ENCODE data around the gene GOLGA5.

DNA sequence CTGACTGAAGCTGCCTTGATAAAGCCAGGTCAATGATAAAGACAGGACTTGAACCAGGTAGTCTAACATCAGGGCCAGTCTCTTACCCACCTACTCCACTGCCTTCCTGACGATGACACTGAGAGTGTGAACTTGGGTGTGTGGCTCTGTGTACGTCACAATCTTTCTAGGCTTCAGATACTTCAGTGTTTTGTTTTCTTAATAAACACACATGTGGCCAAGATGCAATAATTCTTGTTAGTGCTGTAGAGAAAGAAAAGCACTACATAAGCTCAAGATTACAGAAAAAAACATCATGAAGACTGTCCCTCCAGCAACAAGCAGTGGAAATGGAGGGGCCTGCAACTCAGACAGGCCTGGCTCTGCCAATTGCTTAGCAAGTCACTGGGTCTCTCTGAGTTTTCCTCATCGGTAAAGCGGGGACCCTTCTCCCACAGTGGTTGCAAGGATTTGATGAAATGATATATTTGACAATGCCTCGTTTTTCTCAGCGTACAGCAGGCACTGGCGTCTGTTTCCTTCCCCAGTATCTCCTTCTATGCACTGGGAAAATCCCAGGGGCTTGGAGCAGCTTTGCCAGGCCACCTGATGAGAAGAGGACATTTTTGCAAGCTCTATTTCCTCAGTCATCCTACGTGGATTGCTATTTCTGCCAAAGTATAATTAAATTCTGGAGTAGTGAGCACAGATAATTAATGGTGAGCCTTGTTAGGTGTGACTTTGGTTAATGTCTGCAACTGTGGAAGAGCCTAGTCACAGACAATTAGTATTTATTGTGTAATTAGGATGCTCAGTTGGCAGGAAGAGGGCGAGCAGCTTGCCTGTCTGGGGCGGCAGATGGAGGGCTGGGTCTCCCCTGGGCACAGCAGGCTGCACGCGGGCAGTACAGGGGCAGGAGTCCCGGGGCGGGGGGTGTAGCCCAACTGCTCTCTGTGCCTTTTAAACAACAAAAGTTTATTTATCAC lies 73.1 kb downstream of the GOLGA5 start:
- TF ChIP-seq, protein P1, sequence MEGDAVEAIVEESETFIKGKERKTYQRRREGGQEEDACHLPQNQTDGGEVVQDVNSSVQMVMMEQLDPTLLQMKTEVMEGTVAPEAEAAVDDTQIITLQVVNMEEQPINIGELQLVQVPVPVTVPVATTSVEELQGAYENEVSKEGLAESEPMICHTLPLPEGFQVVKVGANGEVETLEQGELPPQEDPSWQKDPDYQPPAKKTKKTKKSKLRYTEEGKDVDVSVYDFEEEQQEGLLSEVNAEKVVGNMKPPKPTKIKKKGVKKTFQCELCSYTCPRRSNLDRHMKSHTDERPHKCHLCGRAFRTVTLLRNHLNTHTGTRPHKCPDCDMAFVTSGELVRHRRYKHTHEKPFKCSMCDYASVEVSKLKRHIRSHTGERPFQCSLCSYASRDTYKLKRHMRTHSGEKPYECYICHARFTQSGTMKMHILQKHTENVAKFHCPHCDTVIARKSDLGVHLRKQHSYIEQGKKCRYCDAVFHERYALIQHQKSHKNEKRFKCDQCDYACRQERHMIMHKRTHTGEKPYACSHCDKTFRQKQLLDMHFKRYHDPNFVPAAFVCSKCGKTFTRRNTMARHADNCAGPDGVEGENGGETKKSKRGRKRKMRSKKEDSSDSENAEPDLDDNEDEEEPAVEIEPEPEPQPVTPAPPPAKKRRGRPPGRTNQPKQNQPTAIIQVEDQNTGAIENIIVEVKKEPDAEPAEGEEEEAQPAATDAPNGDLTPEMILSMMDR (IDR thresholded peaks at IDR 0.05) = no peak
- TF ChIP-seq EP300 (IDR thresholded peaks at IDR 0.05) = no peak
- TF ChIP-seq POLR2A (IDR thresholded peaks at IDR 0.05) = no peak
- TF ChIP-seq POLR2AphosphoS5 (IDR thresholded peaks at IDR 0.05) = no peak

All from upper lobe of left lung (tissue), 4 donors.